Measurements from ENCODE around the gene ASCC3. TPM values are rescaled to one million over a fixed set of nuclear protein-coding genes. Genes with fewer than 3 reads are reported as not detected.

ASCC3 gene
- total RNA-seq, 1 experiment from 2014 or later = 40.5 TPM

- no peak overlapping the region for H3K4me3 ChIP-seq (replicated peaks in 1 of 2; ENCODE audit: low read depth in 1 of 2, low read length in 2 of 2)
- no peak overlapping the region for H3K9ac ChIP-seq (ENCODE audit: low read length)
- ChIA-PET POLR2A (no interaction called here), CTCF (no interaction called here), RAD21 (ENCODE audit: low non-redundant PET in 1 of 2, low total read pairs in 2 of 2, uncharacterized antibody in 2 of 2, unreplicated experiment in 2 of 2) (no interaction called here)
- DNase-seq (ENCODE audit: low read depth, low spot score) = no peak
- no peaks in the 10 kb centered on the region for H3K36me3 ChIP-seq (ENCODE audit: control insufficient read depth in 1 of 2, insufficient read depth in 2 of 2, low read length in 2 of 2)
- no peaks in the 10 kb centered on the region for H3K27me3 ChIP-seq (ENCODE audit: insufficient read depth, low read length)
- BruUV-seq (replicated peaks) = no TSS peak
- H3K9me2 ChIP-seq (ENCODE audit: insufficient read depth) = no peaks in the 10 kb centered on the region
- no peaks in the 10 kb centered on the region for H4K20me1 ChIP-seq (ENCODE audit: insufficient read depth)
- ATAC-seq = no peak
- no peak overlapping the region for H3K27ac ChIP-seq (ENCODE audit: low read depth, low read length)
- no peak overlapping the region for H2AFZ ChIP-seq (ENCODE audit: low read depth, low read length, poor library complexity, severe bottlenecking)
- no peaks in the 10 kb centered on the region for H3K4me1 ChIP-seq (ENCODE audit: control insufficient read depth in 1 of 2, insufficient read depth in 2 of 2, low read length in 2 of 2)
- no peaks in the 10 kb centered on the region for H3K79me2 ChIP-seq (ENCODE audit: insufficient read depth, low read length)
- H3K9me3 ChIP-seq (ENCODE audit: control insufficient read depth in 1 of 2, insufficient read depth in 1 of 2, low read depth in 1 of 2, low read length in 2 of 2) = no peaks in the 10 kb centered on the region
- intact Hi-C loops (cut with micrococcal nuclease) = no loop called here
- TF ChIP-seq ELF1 (IDR thresholded peaks at IDR 0.05; ENCODE audit: borderline replicate concordance, low read depth) (no peak), SP1 (IDR thresholded peaks at IDR 0.05; ENCODE audit: low read depth) (no peak), EZH2phosphoT487 (IDR thresholded peaks at IDR 0.05; ENCODE audit: borderline replicate concordance) (no peak), SRF (IDR thresholded peaks at IDR 0.05; ENCODE audit: low read depth) (no peak), POLR2AphosphoS5 (IDR thresholded peaks at IDR 0.05; ENCODE audit: low read depth, low read length) (no peak), SIN3A (IDR thresholded peaks at IDR 0.05; ENCODE audit: low read depth) (no peak), RAD21 (IDR thresholded peaks at IDR 0.05; ENCODE audit: low read depth) (no peak), CBX3 (IDR thresholded peaks at IDR 0.05; ENCODE audit: low read depth) (no peak), EZH2 (IDR thresholded peaks at IDR 0.05) (no peak), POLR2A (IDR thresholded peaks at IDR 0.05; ENCODE audit: borderline replicate concordance, extremely low read depth, insufficient read depth, insufficient read length) (no peak), JUND (IDR thresholded peaks at IDR 0.05) (no peak), REST (IDR thresholded peaks at IDR 0.05; ENCODE audit: low read depth) (no peak), ZFX (IDR thresholded peaks at IDR 0.05) (no peak), CEBPB (IDR thresholded peaks at IDR 0.05; ENCODE audit: low read depth) (no peak), ZNF274 (IDR thresholded peaks at IDR 0.05; ENCODE audit: low read depth, low read length) (no peak), CTCF (IDR thresholded peaks at IDR 0.05 in 2 of 3, conservative IDR thresholded peaks at IDR 0.05 in 1 of 3; ENCODE audit: borderline replicate concordance in 1 of 3, insufficient read depth in 1 of 3, low read depth in 2 of 3, low read length in 2 of 3) (no peak), MAX (IDR thresholded peaks at IDR 0.05) (no peak), TCF7L2 (IDR thresholded peaks at IDR 0.05; ENCODE audit: borderline replicate concordance, extremely low read depth, insufficient read depth, insufficient read length) (no peak)
- no peak overlapping the region for H3K4me2 ChIP-seq (ENCODE audit: low read length)
Measured at GRCh38 chr6:100901582-100901981, 20.5 kb upstream of the ASCC3 start.

All from HCT116 (cell line).